AG10803 (cell line): ENCODE results near the gene SKA3.
A peak's percentile ranks its signal among the peaks of the same experiment; 100 is the strongest.

Experiments used
- DNase-seq: peaks from one replicate; pipeline ENCODE4 v3.0.0; 2010; ENCODE audit warnings: low read depth
- H3K4me3 ChIP-seq: 2 replicates; pipeline ENCODE4 v1.5.1; 2011; ENCODE audit warnings: mild to moderate bottlenecking, low read length, control low read depth
- CTCF ChIP-seq: conservative IDR thresholded peaks from 2 replicates; pipeline ENCODE4 v1.5.1; 2011; ENCODE audit warnings: mild to moderate bottlenecking, low read length, control low read depth, inconsistent platforms

Gene SKA3

GRCh38 chr13:21106089-21106488 lies 70.3 kb downstream of the SKA3 start:
- no peak overlapping the region for H3K4me3 ChIP-seq

GRCh38 chr13:21104199-21105019 lies 71.9 kb downstream of the SKA3 start:
- TF ChIP-seq CTCF = no peak
- no peak overlapping the region for H3K4me3 ChIP-seq
- no peak for DNase-seq

More at GRCh38 chr13:21106089-21106488, 70.3 kb downstream of the SKA3 start:
- no peak for TF ChIP-seq CTCF
- peak; percentile 75 for DNase-seq
